HCT116 (cell line): ENCODE data around the gene ATOH8. TPM values are rescaled to one million over a fixed set of nuclear protein-coding genes. Genes with fewer than 3 reads are reported as not detected.

Source experiments
- ATAC-seq: fragments of 200-7000 bp; cut with Tn5 transposase; 2 replicates; pipeline ENCODE4 v1.9.1; 2020; ENCODE audit warnings: mild to moderate bottlenecking, moderate library complexity
- BruUV-seq: library from RNA; stranded (reverse); fragments of 400-500 nt; replicated peaks from 2 replicates; lab custom pipeline; 2021; lab: Mats Ljungman, UMichigan
- CTCF ChIA-PET: fragments of 300-600 bp; sonication (Branson Sonifier 250); formaldehyde crosslinking; loops from one replicate; lab custom pipeline; 2021; ENCODE audit warnings: antibody characterized with exemption; lab: Charles Lee
- POLR2A ChIA-PET: fragments of 300-600, 350-600 bp; sonication (Branson Sonifier 250); formaldehyde crosslinking; loops from one replicate; lab custom pipeline; 2021; ENCODE audit warnings: antibody characterized with exemption; lab: Charles Lee
- RAD21 ChIA-PET, 2 experiments: fragments of 300-600 bp; sonication (Branson Sonifier 250); formaldehyde crosslinking; loops; one replicate each; lab custom pipeline; 2023; ENCODE audit warnings: low total read pairs in 2 of 2; ENCODE audit not compliant: uncharacterized antibody in 2 of 2, unreplicated experiment in 2 of 2, low non-redundant PET in 1 of 2; lab: Charles Lee
- DNase-seq: peaks from one replicate; pipeline ENCODE4 v3.0.0-alpha.2; 2010; ENCODE audit warnings: low read depth, low spot score
- H2AFZ ChIP-seq: fragments of 200-600 bp; shearing (Covaris generic), sonication (generic); 2 replicates; pipeline ENCODE4 v1.6.1; 2017; ENCODE audit warnings: low read depth, mixed run types, mixed read lengths, antibody characterized with exemption, low read length; ENCODE audit not compliant: poor library complexity, severe bottlenecking
- H3K27ac ChIP-seq: 2 replicates; pipeline ENCODE4 v1.5.1; 2012; ENCODE audit warnings: low read depth, low read length
- H3K27me3 ChIP-seq: fragments of 200-600 bp; sonication (generic); 2 replicates; pipeline ENCODE4 v1.6.1; 2016; ENCODE audit warnings: mixed run types, low read length, mixed read lengths; ENCODE audit not compliant: insufficient read depth
- H3K36me3 ChIP-seq, 2 experiments: fragments of 200-500 bp in 1 of 2; fragments of 200-600 bp in 1 of 2; sonication (Bioruptor generic) in 1 of 2; sonication (generic) in 1 of 2; 2 replicates each; pipeline versions ENCODE4 v1.5.1 to v1.6.1; 2014 to 2016; ENCODE audit warnings: low read length in 2 of 2, inconsistent platforms in 1 of 2, mixed read lengths in 1 of 2, mixed run types in 1 of 2; ENCODE audit not compliant: insufficient read depth in 2 of 2, control insufficient read depth in 1 of 2
- H3K4me1 ChIP-seq, 2 experiments: fragments of 200-600 bp in 1 of 2; sonication (generic) in 1 of 2; 2 replicates each; pipeline versions ENCODE4 v1.5.1 to v1.6.1; 2012 to 2017; ENCODE audit warnings: low read length in 2 of 2, inconsistent platforms in 1 of 2, mild to moderate bottlenecking in 1 of 2, mixed read lengths in 1 of 2, mixed run types in 1 of 2, moderate library complexity in 1 of 2; ENCODE audit not compliant: insufficient read depth in 2 of 2, control insufficient read depth in 1 of 2
- H3K4me2 ChIP-seq: fragments of 200-600 bp; sonication (generic); 2 replicates; pipeline ENCODE4 v1.6.1; 2017; ENCODE audit warnings: mixed run types, low read length, mixed read lengths
- H3K4me3 ChIP-seq, 2 experiments: fragments of 200-600 bp in 1 of 2; sonication (generic) in 1 of 2; replicated peaks in 1 of 2; 2 replicates each; pipeline ENCODE4 v1.5.1; 2011 to 2016; ENCODE audit warnings: low read length in 2 of 2, control low read depth in 1 of 2, low read depth in 1 of 2, mild to moderate bottlenecking in 1 of 2, mixed read lengths in 1 of 2, mixed run types in 1 of 2
- H3K79me2 ChIP-seq: fragments of 200-600 bp; sonication (generic); 2 replicates; pipeline ENCODE4 v1.6.1; 2017; ENCODE audit warnings: mild to moderate bottlenecking, mixed run types, low read length, moderate library complexity, mixed read lengths; ENCODE audit not compliant: insufficient read depth
- H3K9ac ChIP-seq: fragments of 200-600 bp; sonication (generic); 2 replicates; pipeline ENCODE4 v1.6.1; 2016; ENCODE audit warnings: low read length, mixed read lengths
- H3K9me2 ChIP-seq: fragments of 200-600 bp; sonication (generic), shearing (Covaris generic); 2 replicates; pipeline ENCODE4 v1.6.1; 2017; ENCODE audit warnings: mixed run types, mild to moderate bottlenecking, moderate library complexity; ENCODE audit not compliant: insufficient read depth
- H3K9me3 ChIP-seq, 2 experiments: fragments of 200-500 bp in 1 of 2; fragments of 200-600 bp in 1 of 2; sonication (Bioruptor generic) in 1 of 2; sonication (generic) in 1 of 2; 2 replicates each; pipeline ENCODE4 v1.6.1; 2014 to 2017; ENCODE audit warnings: low read length in 2 of 2, mixed read lengths in 2 of 2, inconsistent platforms in 1 of 2, low read depth in 1 of 2, mild to moderate bottlenecking in 1 of 2, mixed run types in 1 of 2, moderate library complexity in 1 of 2; ENCODE audit not compliant: control insufficient read depth in 1 of 2, insufficient read depth in 1 of 2
- H4K20me1 ChIP-seq: fragments of 200-600 bp; sonication (generic), shearing (Covaris generic); 2 replicates; pipeline ENCODE4 v1.6.1; 2017; ENCODE audit warnings: mixed run types, mild to moderate bottlenecking, moderate library complexity; ENCODE audit not compliant: insufficient read depth
- CEBPB ChIP-seq: IDR thresholded peaks from 2 replicates; pipeline ENCODE4 v1.6.1; 2012; ENCODE audit warnings: low read depth
- EGR1 ChIP-seq: IDR thresholded peaks from 2 replicates; pipeline ENCODE4 v1.6.1; 2012; ENCODE audit warnings: low read depth
- ELF1 ChIP-seq: IDR thresholded peaks from 2 replicates; pipeline ENCODE4 v1.6.1; 2012; ENCODE audit warnings: low read depth, borderline replicate concordance
- EZH2phosphoT487 ChIP-seq: fragments of 200-600 bp; IDR thresholded peaks from 2 replicates; pipeline ENCODE4 v1.6.1; 2018; ENCODE audit warnings: antibody characterized with exemption, borderline replicate concordance
- FOSL1 ChIP-seq: IDR thresholded peaks from 2 replicates; pipeline ENCODE4 v1.6.1; 2012; ENCODE audit warnings: low read depth
- POLR2A ChIP-seq: IDR thresholded peaks from 2 replicates; pipeline ENCODE4 v1.7.0; 2011; ENCODE audit warnings: borderline replicate concordance; ENCODE audit not compliant: insufficient read depth, insufficient read length; ENCODE audit errors: extremely low read depth
- POLR2AphosphoS5 ChIP-seq: IDR thresholded peaks from 2 replicates; pipeline ENCODE4 v1.6.1; 2011; ENCODE audit warnings: mild to moderate bottlenecking, low read depth, low read length, moderate library complexity
- RAD21 ChIP-seq: IDR thresholded peaks from 2 replicates; pipeline ENCODE4 v1.6.1; 2012; ENCODE audit warnings: low read depth, mild to moderate bottlenecking
- REST ChIP-seq: IDR thresholded peaks from 2 replicates; pipeline ENCODE4 v1.6.1; 2012; ENCODE audit warnings: low read depth
- SIN3A ChIP-seq: IDR thresholded peaks from 2 replicates; pipeline ENCODE4 v1.6.1; 2012; ENCODE audit warnings: low read depth
- SP1 ChIP-seq: IDR thresholded peaks from 2 replicates; pipeline ENCODE4 v1.6.1; 2012; ENCODE audit warnings: low read depth
- SRF ChIP-seq: IDR thresholded peaks from 2 replicates; pipeline ENCODE4 v1.6.1; 2012; ENCODE audit warnings: low read depth
- TCF7L2 ChIP-seq: IDR thresholded peaks from 2 replicates; pipeline ENCODE4 v1.7.0; 2011; ENCODE audit warnings: borderline replicate concordance, inconsistent platforms; ENCODE audit not compliant: insufficient read depth, insufficient read length; ENCODE audit errors: extremely low read depth
- YY1 ChIP-seq: IDR thresholded peaks from 2 replicates; pipeline ENCODE4 v1.6.1; 2011; ENCODE audit warnings: low read length, low read depth, moderate library complexity, mild to moderate bottlenecking; ENCODE audit not compliant: insufficient replicate concordance; ENCODE audit errors: extremely low read depth
- ZFX ChIP-seq: fragments of 450-650 bp; IDR thresholded peaks from 2 replicates; pipeline ENCODE4 v1.6.1; 2017
- intact Hi-C: fragments of 100-400 bp; cut with micrococcal nuclease; formaldehyde crosslinking; loops from 2 replicates; pipeline ENCODE4 v1.10.0; 2022
- total RNA-seq: library from RNA; stranded (reverse); gene quantifications from one replicate; pipeline ENCODE4 v1.2.1, GENCODE V29; 2021; ENCODE audit not compliant: unreplicated experiment

The ATOH8 gene
- total RNA-seq, 1 experiment from 2014 or later: 0.74 TPM

- CTCF ChIA-PET: no interaction called here
- RAD21 ChIA-PET: no interaction called here
- H3K36me3 ChIP-seq: no peaks in the 10 kb centered on the region
- no peaks in the 10 kb centered on the region for H3K9me2 ChIP-seq
- no peak overlapping the region for H3K9ac ChIP-seq
- no peak overlapping the region for H3K4me2 ChIP-seq
- POLR2A ChIA-PET: no interaction called here
- BruUV-seq: no TSS peak
- DNase-seq: no peak
- TF ChIP-seq EZH2phosphoT487 (no peak), YY1 (no peak), CEBPB (no peak), SP1 (no peak), SIN3A (no peak), SRF (no peak), TCF7L2 (no peak), ZFX (no peak), REST (no peak), ELF1 (no peak), FOSL1 (no peak), POLR2A (no peak), RAD21 (no peak), POLR2AphosphoS5 (no peak), EGR1 (no peak)
- TF ChIP-seq, all 23 proteins: peak for 0
- no peak for ATAC-seq
- intact Hi-C loops: no loop called here
- no peak overlapping the region for H2AFZ ChIP-seq
- no peaks in the 10 kb centered on the region for H4K20me1 ChIP-seq
- peaks cover 15% of the 10 kb centered on the region; the same call in 1 of the 2 replicates for H3K27me3 ChIP-seq
- no peaks in the 10 kb centered on the region for H3K79me2 ChIP-seq
- no peak overlapping the region for H3K4me3 ChIP-seq
- no peak overlapping the region for H3K27ac ChIP-seq
- H3K9me3 ChIP-seq: no peaks in the 10 kb centered on the region
- H3K4me1 ChIP-seq: peaks cover 27 to 38% of the 10 kb centered on the region in 2 experiments
Observed at GRCh38 chr2:85746321-85747004, 7.3 kb upstream of the ATOH8 start.
